HCT116 (cell line): ENCODE results near the gene GID4. TPM values are rescaled to one million over a fixed set of nuclear protein-coding genes. Genes with fewer than 3 reads are reported as not detected.

Experiments used
- ATAC-seq: fragments of 200-7000 bp; cut with Tn5 transposase; 2 replicates; pipeline ENCODE4 v1.9.1; 2020; ENCODE audit warnings: mild to moderate bottlenecking, moderate library complexity
- BruUV-seq: library from RNA; stranded (reverse); fragments of 400-500 nt; replicated peaks from 2 replicates; lab custom pipeline; 2021; lab: Mats Ljungman, UMichigan
- CTCF ChIA-PET: fragments of 300-600 bp; sonication (Branson Sonifier 250); formaldehyde crosslinking; loops from one replicate; lab custom pipeline; 2021; ENCODE audit warnings: antibody characterized with exemption; lab: Charles Lee
- POLR2A ChIA-PET: fragments of 300-600, 350-600 bp; sonication (Branson Sonifier 250); formaldehyde crosslinking; loops from one replicate; lab custom pipeline; 2021; ENCODE audit warnings: antibody characterized with exemption; lab: Charles Lee
- RAD21 ChIA-PET, 2 experiments: fragments of 300-600 bp; sonication (Branson Sonifier 250); formaldehyde crosslinking; loops; one replicate each; lab custom pipeline; 2023; ENCODE audit warnings: low total read pairs in 2 of 2; ENCODE audit not compliant: uncharacterized antibody in 2 of 2, unreplicated experiment in 2 of 2, low non-redundant PET in 1 of 2; lab: Charles Lee
- DNase-seq: peaks from one replicate; pipeline ENCODE4 v3.0.0-alpha.2; 2010; ENCODE audit warnings: low read depth, low spot score
- H2AFZ ChIP-seq: fragments of 200-600 bp; shearing (Covaris generic), sonication (generic); 2 replicates; pipeline ENCODE4 v1.6.1; 2017; ENCODE audit warnings: low read depth, mixed run types, mixed read lengths, antibody characterized with exemption, low read length; ENCODE audit not compliant: poor library complexity, severe bottlenecking
- H3K27ac ChIP-seq: 2 replicates; pipeline ENCODE4 v1.5.1; 2012; ENCODE audit warnings: low read depth, low read length
- H3K27me3 ChIP-seq: fragments of 200-600 bp; sonication (generic); 2 replicates; pipeline ENCODE4 v1.6.1; 2016; ENCODE audit warnings: mixed run types, low read length, mixed read lengths; ENCODE audit not compliant: insufficient read depth
- H3K36me3 ChIP-seq, 2 experiments: fragments of 200-500 bp in 1 of 2; fragments of 200-600 bp in 1 of 2; sonication (Bioruptor generic) in 1 of 2; sonication (generic) in 1 of 2; 2 replicates each; pipeline versions ENCODE4 v1.5.1 to v1.6.1; 2014 to 2016; ENCODE audit warnings: low read length in 2 of 2, inconsistent platforms in 1 of 2, mixed read lengths in 1 of 2, mixed run types in 1 of 2; ENCODE audit not compliant: insufficient read depth in 2 of 2, control insufficient read depth in 1 of 2
- H3K4me1 ChIP-seq, 2 experiments: fragments of 200-600 bp in 1 of 2; sonication (generic) in 1 of 2; 2 replicates each; pipeline versions ENCODE4 v1.5.1 to v1.6.1; 2012 to 2017; ENCODE audit warnings: low read length in 2 of 2, inconsistent platforms in 1 of 2, mild to moderate bottlenecking in 1 of 2, mixed read lengths in 1 of 2, mixed run types in 1 of 2, moderate library complexity in 1 of 2; ENCODE audit not compliant: insufficient read depth in 2 of 2, control insufficient read depth in 1 of 2
- H3K4me2 ChIP-seq: fragments of 200-600 bp; sonication (generic); 2 replicates; pipeline ENCODE4 v1.6.1; 2017; ENCODE audit warnings: mixed run types, low read length, mixed read lengths
- H3K4me3 ChIP-seq, 2 experiments: fragments of 200-600 bp in 1 of 2; sonication (generic) in 1 of 2; replicated peaks in 1 of 2; 2 replicates each; pipeline ENCODE4 v1.5.1; 2011 to 2016; ENCODE audit warnings: low read length in 2 of 2, control low read depth in 1 of 2, low read depth in 1 of 2, mild to moderate bottlenecking in 1 of 2, mixed read lengths in 1 of 2, mixed run types in 1 of 2
- H3K79me2 ChIP-seq: fragments of 200-600 bp; sonication (generic); 2 replicates; pipeline ENCODE4 v1.6.1; 2017; ENCODE audit warnings: mild to moderate bottlenecking, mixed run types, low read length, moderate library complexity, mixed read lengths; ENCODE audit not compliant: insufficient read depth
- H3K9ac ChIP-seq: fragments of 200-600 bp; sonication (generic); 2 replicates; pipeline ENCODE4 v1.6.1; 2016; ENCODE audit warnings: low read length, mixed read lengths
- H3K9me2 ChIP-seq: fragments of 200-600 bp; sonication (generic), shearing (Covaris generic); 2 replicates; pipeline ENCODE4 v1.6.1; 2017; ENCODE audit warnings: mixed run types, mild to moderate bottlenecking, moderate library complexity; ENCODE audit not compliant: insufficient read depth
- H3K9me3 ChIP-seq, 2 experiments: fragments of 200-500 bp in 1 of 2; fragments of 200-600 bp in 1 of 2; sonication (Bioruptor generic) in 1 of 2; sonication (generic) in 1 of 2; 2 replicates each; pipeline ENCODE4 v1.6.1; 2014 to 2017; ENCODE audit warnings: low read length in 2 of 2, mixed read lengths in 2 of 2, inconsistent platforms in 1 of 2, low read depth in 1 of 2, mild to moderate bottlenecking in 1 of 2, mixed run types in 1 of 2, moderate library complexity in 1 of 2; ENCODE audit not compliant: control insufficient read depth in 1 of 2, insufficient read depth in 1 of 2
- H4K20me1 ChIP-seq: fragments of 200-600 bp; sonication (generic), shearing (Covaris generic); 2 replicates; pipeline ENCODE4 v1.6.1; 2017; ENCODE audit warnings: mixed run types, mild to moderate bottlenecking, moderate library complexity; ENCODE audit not compliant: insufficient read depth
- ELF1 ChIP-seq: IDR thresholded peaks from 2 replicates; pipeline ENCODE4 v1.6.1; 2012; ENCODE audit warnings: low read depth, borderline replicate concordance
- EZH2phosphoT487 ChIP-seq: fragments of 200-600 bp; IDR thresholded peaks from 2 replicates; pipeline ENCODE4 v1.6.1; 2018; ENCODE audit warnings: antibody characterized with exemption, borderline replicate concordance
- FOSL1 ChIP-seq: IDR thresholded peaks from 2 replicates; pipeline ENCODE4 v1.6.1; 2012; ENCODE audit warnings: low read depth
- JUND ChIP-seq: IDR thresholded peaks from 2 replicates; pipeline ENCODE4 v1.6.1; 2012
- POLR2A ChIP-seq: IDR thresholded peaks from 2 replicates; pipeline ENCODE4 v1.7.0; 2011; ENCODE audit warnings: borderline replicate concordance; ENCODE audit not compliant: insufficient read depth, insufficient read length; ENCODE audit errors: extremely low read depth
- POLR2AphosphoS5 ChIP-seq: IDR thresholded peaks from 2 replicates; pipeline ENCODE4 v1.6.1; 2011; ENCODE audit warnings: mild to moderate bottlenecking, low read depth, low read length, moderate library complexity
- RAD21 ChIP-seq: IDR thresholded peaks from 2 replicates; pipeline ENCODE4 v1.6.1; 2012; ENCODE audit warnings: low read depth, mild to moderate bottlenecking
- ZFX ChIP-seq: fragments of 450-650 bp; IDR thresholded peaks from 2 replicates; pipeline ENCODE4 v1.6.1; 2017
- intact Hi-C: fragments of 100-400 bp; cut with micrococcal nuclease; formaldehyde crosslinking; loops from 2 replicates; pipeline ENCODE4 v1.10.0; 2022
- total RNA-seq: library from RNA; stranded (reverse); gene quantifications from one replicate; pipeline ENCODE4 v1.2.1, GENCODE V29; 2021; ENCODE audit not compliant: unreplicated experiment
- TF ChIP-seq, protein P1 (sequence below), 3 experiments: fragments of 200-600 bp in 1 of 3; sonication (generic) in 1 of 3; IDR thresholded peaks in 2 of 3; conservative IDR thresholded peaks in 1 of 3; 2 replicates each; pipeline ENCODE4 v1.5.1; 2012 to 2017; ENCODE audit warnings: low read depth in 2 of 3, low read length in 2 of 3, antibody characterized with exemption in 1 of 3, borderline replicate concordance in 1 of 3, control low read depth in 1 of 3, mild to moderate bottlenecking in 1 of 3, mixed read lengths in 1 of 3, mixed run types in 1 of 3, moderate library complexity in 1 of 3; ENCODE audit not compliant: insufficient read depth in 1 of 3
- TF ChIP-seq, protein P2 (sequence below): IDR thresholded peaks from 2 replicates; pipeline ENCODE4 v1.6.1; 2011; ENCODE audit warnings: mild to moderate bottlenecking, low read length, moderate library complexity; ENCODE audit not compliant: insufficient replicate concordance; ENCODE audit errors: extremely low read depth

The GID4 gene
- total RNA-seq, 1 experiment from 2014 or later = 10.8 TPM

DNA sequence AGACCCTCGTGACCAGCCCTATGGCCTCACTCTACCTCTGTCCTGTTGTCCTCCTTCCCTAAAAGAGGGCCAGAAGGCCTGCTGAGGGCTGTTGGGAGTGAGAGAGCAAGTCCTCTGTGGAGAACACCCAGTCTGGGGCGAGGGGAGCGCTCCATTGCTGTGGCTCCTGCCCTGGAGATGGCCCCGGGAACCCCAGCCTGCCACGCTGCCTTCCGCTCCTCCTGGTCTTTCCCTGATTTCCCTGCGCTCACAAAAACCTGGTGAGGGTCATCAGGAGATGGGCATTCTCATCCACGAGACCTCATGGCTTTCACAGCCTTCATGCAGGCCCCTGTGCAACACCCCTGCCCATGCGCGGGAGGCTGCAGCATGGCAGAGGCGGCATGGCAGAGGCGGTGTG is 45.4 kb upstream of the GID4 start:
- H2AFZ ChIP-seq = no peak overlapping the region
- H3K27me3 ChIP-seq = no peaks in the 10 kb centered on the region
- peaks cover 18 to 34% of the 10 kb centered on the region in 2 experiments for H3K4me1 ChIP-seq
- H3K4me2 ChIP-seq = no peak overlapping the region
- no peaks in the 10 kb centered on the region for H3K79me2 ChIP-seq
- no peak overlapping the region for H3K9ac ChIP-seq
- ChIA-PET POLR2A (no interaction called here), CTCF (interaction anchor here (0.8 to 1.0 kb wide), 2 partner anchors 14 kb away, joined by 4 to 6 read pairs; no protein-coding TSS in a partner anchor), RAD21 (no interaction called here)
- ATAC-seq (no peak), DNase-seq (no peak)
- H3K4me3 ChIP-seq = no peak overlapping the region
- intact Hi-C loops = loop anchor here (5.0 kb wide), 1 partner anchor 43 kb away; the partner anchor contains the start of genes ATPAF2 and GID4
- no peak for TF ChIP-seq EZH2phosphoT487
- TF ChIP-seq POLR2A = no peak
- TF ChIP-seq POLR2AphosphoS5 = no peak
- TF ChIP-seq, protein P1, sequence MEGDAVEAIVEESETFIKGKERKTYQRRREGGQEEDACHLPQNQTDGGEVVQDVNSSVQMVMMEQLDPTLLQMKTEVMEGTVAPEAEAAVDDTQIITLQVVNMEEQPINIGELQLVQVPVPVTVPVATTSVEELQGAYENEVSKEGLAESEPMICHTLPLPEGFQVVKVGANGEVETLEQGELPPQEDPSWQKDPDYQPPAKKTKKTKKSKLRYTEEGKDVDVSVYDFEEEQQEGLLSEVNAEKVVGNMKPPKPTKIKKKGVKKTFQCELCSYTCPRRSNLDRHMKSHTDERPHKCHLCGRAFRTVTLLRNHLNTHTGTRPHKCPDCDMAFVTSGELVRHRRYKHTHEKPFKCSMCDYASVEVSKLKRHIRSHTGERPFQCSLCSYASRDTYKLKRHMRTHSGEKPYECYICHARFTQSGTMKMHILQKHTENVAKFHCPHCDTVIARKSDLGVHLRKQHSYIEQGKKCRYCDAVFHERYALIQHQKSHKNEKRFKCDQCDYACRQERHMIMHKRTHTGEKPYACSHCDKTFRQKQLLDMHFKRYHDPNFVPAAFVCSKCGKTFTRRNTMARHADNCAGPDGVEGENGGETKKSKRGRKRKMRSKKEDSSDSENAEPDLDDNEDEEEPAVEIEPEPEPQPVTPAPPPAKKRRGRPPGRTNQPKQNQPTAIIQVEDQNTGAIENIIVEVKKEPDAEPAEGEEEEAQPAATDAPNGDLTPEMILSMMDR (IDR thresholded peaks at IDR 0.05 in 2 of 3, conservative IDR thresholded peaks at IDR 0.05 in 1 of 3; ENCODE audit: borderline replicate concordance in 1 of 3, insufficient read depth in 1 of 3, low read depth in 2 of 3, low read length in 2 of 3) = no peak
- TF ChIP-seq FOSL1 = no peak
- no peak for TF ChIP-seq ZFX
- no peak for TF ChIP-seq RAD21
- TF ChIP-seq, protein P2, sequence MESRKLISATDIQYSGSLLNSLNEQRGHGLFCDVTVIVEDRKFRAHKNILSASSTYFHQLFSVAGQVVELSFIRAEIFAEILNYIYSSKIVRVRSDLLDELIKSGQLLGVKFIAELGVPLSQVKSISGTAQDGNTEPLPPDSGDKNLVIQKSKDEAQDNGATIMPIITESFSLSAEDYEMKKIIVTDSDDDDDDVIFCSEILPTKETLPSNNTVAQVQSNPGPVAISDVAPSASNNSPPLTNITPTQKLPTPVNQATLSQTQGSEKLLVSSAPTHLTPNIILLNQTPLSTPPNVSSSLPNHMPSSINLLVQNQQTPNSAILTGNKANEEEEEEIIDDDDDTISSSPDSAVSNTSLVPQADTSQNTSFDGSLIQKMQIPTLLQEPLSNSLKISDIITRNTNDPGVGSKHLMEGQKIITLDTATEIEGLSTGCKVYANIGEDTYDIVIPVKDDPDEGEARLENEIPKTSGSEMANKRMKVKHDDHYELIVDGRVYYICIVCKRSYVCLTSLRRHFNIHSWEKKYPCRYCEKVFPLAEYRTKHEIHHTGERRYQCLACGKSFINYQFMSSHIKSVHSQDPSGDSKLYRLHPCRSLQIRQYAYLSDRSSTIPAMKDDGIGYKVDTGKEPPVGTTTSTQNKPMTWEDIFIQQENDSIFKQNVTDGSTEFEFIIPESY = no peak
- no peak for TF ChIP-seq ELF1
- TF ChIP-seq JUND = no peak
- H3K9me2 ChIP-seq = no peaks in the 10 kb centered on the region
- no peaks in the 10 kb centered on the region for H3K36me3 ChIP-seq
- no peak overlapping the region; the same call in 1 of the 2 replicates for H3K27ac ChIP-seq
- BruUV-seq = no TSS peak
- no peaks in the 10 kb centered on the region for H3K9me3 ChIP-seq
- no peaks in the 10 kb centered on the region for H4K20me1 ChIP-seq
